Measurements from ENCODE around the gene ZW10. TPM values are rescaled to one million over a fixed set of nuclear protein-coding genes. Genes with fewer than 3 reads are reported as not detected.

The ZW10 gene
- total and polyA plus RNA-seq, 10 of the 15 experiments (the other 5 are each of a cell fraction or from before 2014, with no cell fraction given) = 5.4 to 32.0 (median 17.3) TPM

DNA sequence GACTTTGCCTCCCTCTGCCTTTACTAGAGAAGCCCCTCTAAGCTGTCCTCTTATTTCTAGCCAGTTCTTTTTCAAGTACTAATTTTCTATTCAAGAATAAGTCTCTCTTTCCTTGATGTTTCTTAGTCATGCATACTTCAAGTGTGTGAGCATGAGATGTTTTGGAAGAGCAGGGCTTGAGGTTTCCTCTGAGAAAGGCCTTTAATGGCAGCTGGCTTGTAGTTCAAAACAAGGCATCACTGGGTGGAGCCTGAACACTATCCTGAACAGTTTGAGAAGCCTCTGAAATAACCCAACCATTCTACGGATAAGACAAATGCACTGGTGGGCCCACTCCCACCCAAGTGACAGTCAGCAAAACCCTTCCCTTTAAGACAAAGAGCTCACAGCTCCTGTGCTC, 43.7 kb upstream of the ZW10 start:
- POLR2A ChIA-PET = no interaction called here

More for the DNA sequence above, 43.7 kb upstream of the ZW10 start:
- in situ Hi-C loops (cut with MboI) = no loop called here
- no peaks in the 10 kb centered on the region for H4K20me1 ChIP-seq (ENCODE audit: control insufficient read depth, insufficient read depth)
- ChIA-PET RAD21 (ENCODE audit: unreplicated experiment) (no interaction called here), SMC1A (ENCODE audit: uncharacterized antibody, unreplicated experiment) (interaction anchor here (0.6 to 1.4 kb wide), 2 partner anchors 10 to 79 kb away, joined by 3 to 4 read pairs; no protein-coding TSS in a partner anchor), CTCF (interaction anchor here (1.1 to 1.5 kb wide), 2 partner anchors 11 to 79 kb away, joined by 3 to 7 read pairs; no protein-coding TSS in a partner anchor)
- no peaks in the 10 kb centered on the region for H3K4me1 ChIP-seq (ENCODE audit: control insufficient read depth, insufficient read depth, low read length)
- ATAC-seq = no peak
- no peak overlapping the region for H2AFZ ChIP-seq (ENCODE audit: control insufficient read depth, low read depth, low read length)
- intact Hi-C loops (cut with micrococcal nuclease; ENCODE audit: unreplicated experiment) = no loop called here
- H3K79me2 ChIP-seq (ENCODE audit: control insufficient read depth, insufficient read depth, low read length) = no peaks in the 10 kb centered on the region
- H3K4me2 ChIP-seq (ENCODE audit: control insufficient read depth, insufficient read depth) = no peak overlapping the region
- H3K36me3 ChIP-seq (ENCODE audit: control insufficient read depth in 2 of 2, insufficient read depth in 2 of 2, low read length in 1 of 2) = peaks cover 0 to 24% of the 10 kb centered on the region in 2 experiments; a peak in 3 of 4 replicates
- H3K27me3 ChIP-seq (replicated peaks in 1 of 2; ENCODE audit: control insufficient read depth in 2 of 2, insufficient read depth in 2 of 2, low read length in 1 of 2) = no peaks in the 10 kb centered on the region
- no peak for FAIRE-seq
- TF ChIP-seq, protein P1, sequence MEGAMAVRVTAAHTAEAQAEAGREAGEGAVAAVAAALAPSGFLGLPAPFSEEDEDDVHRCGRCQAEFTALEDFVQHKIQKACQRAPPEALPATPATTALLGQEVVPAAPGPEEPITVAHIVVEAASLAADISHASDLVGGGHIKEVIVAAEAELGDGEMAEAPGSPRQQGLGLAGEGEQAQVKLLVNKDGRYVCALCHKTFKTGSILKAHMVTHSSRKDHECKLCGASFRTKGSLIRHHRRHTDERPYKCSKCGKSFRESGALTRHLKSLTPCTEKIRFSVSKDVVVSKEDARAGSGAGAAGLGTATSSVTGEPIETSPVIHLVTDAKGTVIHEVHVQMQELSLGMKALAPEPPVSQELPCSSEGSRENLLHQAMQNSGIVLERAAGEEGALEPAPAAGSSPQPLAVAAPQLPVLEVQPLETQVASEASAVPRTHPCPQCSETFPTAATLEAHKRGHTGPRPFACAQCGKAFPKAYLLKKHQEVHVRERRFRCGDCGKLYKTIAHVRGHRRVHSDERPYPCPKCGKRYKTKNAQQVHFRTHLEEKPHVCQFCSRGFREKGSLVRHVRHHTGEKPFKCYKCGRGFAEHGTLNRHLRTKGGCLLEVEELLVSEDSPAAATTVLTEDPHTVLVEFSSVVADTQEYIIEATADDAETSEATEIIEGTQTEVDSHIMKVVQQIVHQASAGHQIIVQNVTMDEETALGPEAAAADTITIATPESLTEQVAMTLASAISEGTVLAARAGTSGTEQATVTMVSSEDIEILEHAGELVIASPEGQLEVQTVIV (IDR thresholded peaks at IDR 0.05; ENCODE audit: borderline replicate concordance, partially characterized antibody) = no peak
- TF ChIP-seq STAT1 (conservative IDR thresholded peaks at IDR 0.05) = no peak
- TF ChIP-seq, protein P2, sequence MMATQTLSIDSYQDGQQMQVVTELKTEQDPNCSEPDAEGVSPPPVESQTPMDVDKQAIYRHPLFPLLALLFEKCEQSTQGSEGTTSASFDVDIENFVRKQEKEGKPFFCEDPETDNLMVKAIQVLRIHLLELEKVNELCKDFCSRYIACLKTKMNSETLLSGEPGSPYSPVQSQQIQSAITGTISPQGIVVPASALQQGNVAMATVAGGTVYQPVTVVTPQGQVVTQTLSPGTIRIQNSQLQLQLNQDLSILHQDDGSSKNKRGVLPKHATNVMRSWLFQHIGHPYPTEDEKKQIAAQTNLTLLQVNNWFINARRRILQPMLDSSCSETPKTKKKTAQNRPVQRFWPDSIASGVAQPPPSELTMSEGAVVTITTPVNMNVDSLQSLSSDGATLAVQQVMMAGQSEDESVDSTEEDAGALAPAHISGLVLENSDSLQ (IDR thresholded peaks at IDR 0.05) = no peak
- TF ChIP-seq SMAD1 (IDR thresholded peaks at IDR 0.05; ENCODE audit: low read depth, partially characterized antibody) = no peak
- TF ChIP-seq SUZ12 (IDR thresholded peaks at IDR 0.05; ENCODE audit: unreplicated experiment) = no peak
- H3K9ac ChIP-seq (ENCODE audit: control insufficient read depth, insufficient read depth, low read length) = no peak overlapping the region
- H3K4me3 ChIP-seq = no peak overlapping the region
- BruUV-seq (replicated peaks) = no TSS peak
- H3K27ac ChIP-seq (ENCODE audit: control insufficient read depth, insufficient read depth) = no peak overlapping the region
- no peak for DNase-seq (ENCODE audit: low read depth, low spot score)
- 82% methylated on average over 1 of the region's 1 CpG for WGBS (ENCODE audit: insufficient coverage, insufficient replicate concordance, low lambda C conversion rate, missing lambda C conversion rate)
- no peaks in the 10 kb centered on the region for H3K9me3 ChIP-seq (replicated peaks; ENCODE audit: control insufficient read depth, insufficient read depth, low read length)

Measured in GM12878 (cell line).